HEK293 (cell line): Measurements from ENCODE around the gene LCMT1.

Source experiments
- CTCF ChIA-PET: fragments of 350-600 bp; formaldehyde crosslinking; extraction: SDS; loops from one replicate; lab custom pipeline; 2021; ENCODE audit warnings: antibody characterized with exemption; lab: Yijun Ruan, JAX
- POLR2A ChIA-PET: fragments of 300-600 bp; formaldehyde crosslinking; extraction: SDS; loops from one replicate; lab custom pipeline; 2020; ENCODE audit warnings: antibody characterized with exemption, inconsistent platforms; lab: Yijun Ruan, JAX
- H3K27ac ChIP-seq: fragments of 200-500 bp; sonication (Bioruptor generic); 2 replicates; pipeline ENCODE4 v1.5.1; 2014; ENCODE audit warnings: low read depth, low read length, control low read depth, inconsistent platforms; ENCODE audit errors: extremely low read depth
- H3K36me3 ChIP-seq, 2 experiments: fragments of 200-500 bp in 1 of 2; sonication (Bioruptor generic) in 1 of 2; 1 replicate in 1 of 2; 2 replicates in 1 of 2; pipeline ENCODE4 v1.5.1; 2014 to 2017; ENCODE audit warnings: inconsistent platforms in 2 of 2, low read length in 2 of 2; ENCODE audit not compliant: control insufficient read depth in 2 of 2, insufficient read depth in 1 of 2
- H3K4me1 ChIP-seq: fragments of 200-500 bp; sonication (Bioruptor generic); 2 replicates; pipeline ENCODE4 v1.5.1; 2014; ENCODE audit warnings: mild to moderate bottlenecking, low read length, inconsistent platforms; ENCODE audit not compliant: control insufficient read depth, insufficient read depth
- H3K4me3 ChIP-seq: 2 replicates; pipeline ENCODE4 v1.5.1; 2011; ENCODE audit warnings: low read depth, mild to moderate bottlenecking, control low read depth, low read length, moderate library complexity
- H3K9me3 ChIP-seq: fragments of 200-500 bp; sonication (Bioruptor generic); 2 replicates; pipeline ENCODE4 v1.5.1; 2014; ENCODE audit warnings: low read depth, low read length, inconsistent platforms; ENCODE audit not compliant: control insufficient read depth, insufficient read depth
- EGR2 ChIP-seq: fragments of 450-650 bp; formaldehyde crosslinking; IDR thresholded peaks from 2 replicates; pipeline ENCODE4 v1.5.1; 2016; ENCODE audit warnings: low read depth, missing biosample characterization, missing genetic modification characterization
- GLI2 ChIP-seq: fragments of 450-650 bp; formaldehyde crosslinking; IDR thresholded peaks from 2 replicates; pipeline ENCODE4; 2017; ENCODE audit warnings: missing biosample characterization, missing genetic modification characterization, low read depth, borderline replicate concordance
- GLIS1 ChIP-seq: fragments of 450-650 bp; formaldehyde crosslinking; IDR thresholded peaks from 2 replicates; pipeline ENCODE4 v1.5.1; 2016; ENCODE audit warnings: missing biosample characterization, missing genetic modification characterization
- HOXA7 ChIP-seq: sonication (generic); formaldehyde crosslinking; IDR thresholded peaks from 2 replicates; pipeline ENCODE4 v1.8.1; 2022; ENCODE audit warnings: missing genetic modification reagents, borderline replicate concordance
- KLF10 ChIP-seq: fragments of 450-650 bp; IDR thresholded peaks from 2 replicates; pipeline ENCODE4 v1.5.1; 2018; ENCODE audit warnings: missing biosample characterization, mild to moderate bottlenecking, missing genetic modification characterization
- OSR2 ChIP-seq: fragments of 450-650 bp; formaldehyde crosslinking; IDR thresholded peaks from 2 replicates; pipeline ENCODE4 v1.5.1; 2016; ENCODE audit warnings: missing biosample characterization, missing genetic modification characterization
- PRDM1 ChIP-seq: fragments of 450-650 bp; formaldehyde crosslinking; IDR thresholded peaks from 2 replicates; pipeline ENCODE4; 2016; ENCODE audit warnings: missing biosample characterization, missing genetic modification characterization
- PRDM6 ChIP-seq: fragments of 450-650 bp; formaldehyde crosslinking; IDR thresholded peaks from 2 replicates; pipeline ENCODE4 v1.5.1; 2017; ENCODE audit warnings: missing biosample characterization, missing genetic modification characterization
- SP7 ChIP-seq: fragments of 450-650 bp; formaldehyde crosslinking; IDR thresholded peaks from 2 replicates; pipeline ENCODE4 v1.5.1; 2016; ENCODE audit warnings: missing biosample characterization, missing genetic modification characterization
- TSHZ1 ChIP-seq: fragments of 450-650 bp; formaldehyde crosslinking; IDR thresholded peaks from 2 replicates; pipeline ENCODE4 v1.5.1; 2016; ENCODE audit warnings: missing biosample characterization, missing genetic modification characterization, borderline replicate concordance
- ZBTB20 ChIP-seq: fragments of 450-650 bp; formaldehyde crosslinking; IDR thresholded peaks from 2 replicates; pipeline ENCODE4 v1.5.1; 2016; ENCODE audit warnings: missing biosample characterization, missing genetic modification characterization
- ZBTB26 ChIP-seq: fragments of 450-650 bp; formaldehyde crosslinking; optimal IDR thresholded peaks from 2 replicates; pipeline ENCODE3; 2016; ENCODE audit warnings: missing biosample characterization, mild to moderate bottlenecking, missing genetic modification characterization
- ZNF169 ChIP-seq: fragments of 450-650 bp; formaldehyde crosslinking; IDR thresholded peaks from 2 replicates; pipeline ENCODE4 v1.5.1; 2016; ENCODE audit warnings: missing biosample characterization, missing genetic modification characterization
- ZNF174 ChIP-seq: fragments of 450-650 bp; formaldehyde crosslinking; IDR thresholded peaks from 2 replicates; pipeline ENCODE4 v1.5.0; 2017; ENCODE audit warnings: missing biosample characterization, mild to moderate bottlenecking, missing genetic modification characterization
- ZNF214 ChIP-seq: fragments of 450-650 bp; formaldehyde crosslinking; IDR thresholded peaks from 2 replicates; pipeline ENCODE4 v1.5.1; 2017; ENCODE audit warnings: missing biosample characterization, mild to moderate bottlenecking, missing genetic modification characterization, borderline replicate concordance
- ZNF248 ChIP-seq: fragments of 450-650 bp; formaldehyde crosslinking; IDR thresholded peaks from 2 replicates; pipeline ENCODE4 v1.5.1; 2017; ENCODE audit warnings: missing biosample characterization, missing genetic modification characterization
- ZNF266 ChIP-seq: fragments of 450-650 bp; formaldehyde crosslinking; IDR thresholded peaks from 2 replicates; pipeline ENCODE4 v1.5.1; 2016; ENCODE audit warnings: missing biosample characterization, missing genetic modification characterization, low read depth
- ZNF549 ChIP-seq: fragments of 450-650 bp; IDR thresholded peaks from 2 replicates; pipeline ENCODE4 v1.5.1; 2018; ENCODE audit warnings: missing biosample characterization, missing genetic modification characterization, mild to moderate bottlenecking, inconsistent platforms, moderate library complexity
- ZNF561 ChIP-seq: fragments of 450-650 bp; IDR thresholded peaks from 2 replicates; pipeline ENCODE4 v1.5.1; 2018; ENCODE audit warnings: missing biosample characterization, missing genetic modification characterization, borderline replicate concordance
- ZNF624 ChIP-seq: fragments of 450-650 bp; formaldehyde crosslinking; IDR thresholded peaks from 2 replicates; pipeline ENCODE4 v1.5.1; 2017; ENCODE audit warnings: missing biosample characterization, missing genetic modification characterization
- ZNF785 ChIP-seq: fragments of 450-650 bp; formaldehyde crosslinking; IDR thresholded peaks from 2 replicates; pipeline ENCODE4 v1.5.1; 2016; ENCODE audit warnings: missing biosample characterization, missing genetic modification characterization
- ZNF843 ChIP-seq: fragments of 450-650 bp; formaldehyde crosslinking; IDR thresholded peaks from 2 replicates; pipeline ENCODE4 v1.5.1; 2016; ENCODE audit warnings: missing biosample characterization, missing genetic modification characterization
- ZSCAN30 ChIP-seq: fragments of 450-650 bp; IDR thresholded peaks from 2 replicates; pipeline ENCODE4 v1.5.1; 2018; ENCODE audit warnings: missing biosample characterization, mild to moderate bottlenecking, missing genetic modification characterization, moderate library complexity
- TF ChIP-seq, protein P1 (sequence below): fragments of 450-650 bp; formaldehyde crosslinking; IDR thresholded peaks from 2 replicates; pipeline ENCODE4 v1.5.1; 2016; ENCODE audit warnings: missing biosample characterization, missing genetic modification characterization
- TF ChIP-seq, protein P2 (sequence below): fragments of 450-650 bp; formaldehyde crosslinking; IDR thresholded peaks from 2 replicates; pipeline ENCODE4 v1.5.1; 2016; ENCODE audit warnings: missing biosample characterization, missing genetic modification characterization

Gene LCMT1

DNA sequence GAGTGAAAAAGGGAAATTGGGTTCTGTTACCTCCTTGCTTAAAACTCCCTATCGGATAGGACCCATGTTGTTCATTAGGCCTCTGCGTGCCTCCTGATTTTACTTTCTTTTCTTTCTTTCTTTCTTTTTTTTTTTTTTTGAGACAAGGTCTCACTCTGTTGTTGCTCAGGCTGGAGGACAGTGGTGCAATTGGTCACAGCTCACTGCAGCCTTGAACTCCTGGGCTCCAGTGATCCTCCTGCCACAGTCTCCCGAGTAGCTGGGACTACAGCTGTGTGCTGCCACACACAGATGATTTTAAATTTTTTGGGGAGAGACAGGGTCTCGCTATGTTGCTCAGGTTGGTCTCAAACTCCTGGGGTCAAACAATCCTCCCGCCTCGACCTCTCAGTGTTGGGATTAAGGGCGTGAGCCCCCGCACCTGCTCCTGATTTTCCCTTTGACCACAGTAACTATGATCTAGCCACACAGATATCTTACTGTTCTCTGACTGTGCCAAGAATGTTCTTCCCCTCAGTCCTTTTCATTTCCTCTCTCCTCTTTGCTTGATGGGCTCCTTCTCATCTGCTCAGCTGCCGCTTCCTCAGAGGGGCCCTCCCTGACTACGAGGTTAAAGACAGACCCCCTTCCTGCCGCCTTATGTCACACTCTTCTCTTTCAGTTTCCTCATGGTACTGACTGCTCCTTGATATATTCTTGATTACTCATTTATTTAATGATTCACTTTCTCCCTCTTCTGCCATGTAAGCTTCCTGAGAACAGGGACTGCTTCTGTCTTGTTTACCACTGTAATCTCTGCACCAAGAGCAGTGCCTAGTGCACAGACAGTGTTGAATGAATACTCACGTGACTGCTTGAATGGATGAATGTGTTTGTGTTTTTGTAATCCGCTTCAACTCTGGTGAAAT lies 44.3 kb downstream of the LCMT1 start:
- POLR2A ChIA-PET = no interaction called here
- peak; percentile 57; the same call in 1 of the 2 replicates for TF ChIP-seq PRDM1
- no peak for TF ChIP-seq ZNF785 (tag by site-specific recombination)
- no peak overlapping the region for H3K4me3 ChIP-seq
- H3K27ac ChIP-seq = no peak overlapping the region
- CTCF ChIA-PET = no interaction called here
- no peaks in the 10 kb centered on the region for H3K9me3 ChIP-seq
- no peaks in the 10 kb centered on the region for H3K4me1 ChIP-seq
- peaks cover 0 to 56% of the 10 kb centered on the region in 2 experiments; a peak in 2 of 3 replicates for H3K36me3 ChIP-seq

DNA sequence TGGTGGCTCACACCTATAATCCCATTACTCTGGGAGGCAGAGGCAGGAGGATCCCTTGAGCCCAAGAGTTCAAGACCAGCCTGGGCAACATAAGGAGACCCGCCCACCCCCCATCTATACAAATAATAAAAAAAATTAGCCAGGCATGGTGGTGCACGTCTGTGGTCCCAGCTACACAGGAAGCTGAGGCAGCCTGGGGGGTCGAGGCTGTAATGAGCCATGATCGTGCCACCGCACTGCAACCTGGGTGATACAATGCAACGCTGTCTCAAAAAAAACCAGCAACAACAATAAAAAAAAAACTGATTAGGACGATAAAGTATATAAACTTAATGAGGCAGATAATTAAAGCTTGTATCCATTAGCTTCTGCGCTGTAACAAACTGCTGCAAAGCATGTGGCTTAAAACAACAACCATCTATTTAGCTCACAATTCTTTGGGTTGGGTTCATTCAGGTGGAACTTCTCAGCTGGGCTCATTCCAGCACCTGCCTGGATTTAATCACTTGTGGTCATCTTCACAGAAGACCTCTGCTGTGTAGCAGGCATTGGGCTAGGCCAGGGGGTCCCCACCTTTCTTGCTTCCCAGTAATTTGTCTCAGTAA lies 45.8 kb downstream of the LCMT1 start:
- no peak overlapping the region for H3K4me3 ChIP-seq
- H3K4me1 ChIP-seq = no peaks in the 10 kb centered on the region
- peaks cover 4 to 58% of the 10 kb centered on the region in 2 experiments; a peak in 2 of 3 replicates for H3K36me3 ChIP-seq
- no peak overlapping the region for H3K27ac ChIP-seq
- ChIA-PET POLR2A (interaction anchor here (0.7 kb wide), 1 partner anchor 488 kb away, joined by 3 read pairs; no protein-coding TSS in a partner anchor), CTCF (interaction anchor here (0.7 kb wide), 3 partner anchors 26 to 104 kb away, joined by 3 to 4 read pairs (median 3); no protein-coding TSS in a partner anchor)
- no peaks in the 10 kb centered on the region for H3K9me3 ChIP-seq
- TF ChIP-seq, protein P1, sequence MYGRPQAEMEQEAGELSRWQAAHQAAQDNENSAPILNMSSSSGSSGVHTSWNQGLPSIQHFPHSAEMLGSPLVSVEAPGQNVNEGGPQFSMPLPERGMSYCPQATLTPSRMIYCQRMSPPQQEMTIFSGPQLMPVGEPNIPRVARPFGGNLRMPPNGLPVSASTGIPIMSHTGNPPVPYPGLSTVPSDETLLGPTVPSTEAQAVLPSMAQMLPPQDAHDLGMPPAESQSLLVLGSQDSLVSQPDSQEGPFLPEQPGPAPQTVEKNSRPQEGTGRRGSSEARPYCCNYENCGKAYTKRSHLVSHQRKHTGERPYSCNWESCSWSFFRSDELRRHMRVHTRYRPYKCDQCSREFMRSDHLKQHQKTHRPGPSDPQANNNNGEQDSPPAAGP = no peak
- TF ChIP-seq ZNF843 (peak; percentile 36; the same call in 1 of the 2 replicates), ZBTB26 (tag by site-specific recombination) (no peak), GLI2 (no peak), GLIS1 (tag by site-specific recombination) (peak; percentile 90), ZNF169 (tag by site-specific recombination) (no peak), ZNF266 (tag by site-specific recombination) (no peak), ZBTB20 (no peak), ZNF214 (tag by site-specific recombination) (no peak), HOXA7 (no peak), ZNF174 (no peak), OSR2 (tag by site-specific recombination) (peak; percentile 91), ZNF248 (tag by site-specific recombination) (no peak), ZNF561 (tag by site-specific recombination) (no peak), KLF10 (tag by site-specific recombination) (no peak), ZSCAN30 (tag by site-specific recombination) (no peak), ZNF549 (no peak), TSHZ1 (tag by site-specific recombination) (no peak), PRDM6 (tag by site-specific recombination) (peak; percentile 72), EGR2 (no peak), ZNF624 (no peak), SP7 (tag by site-specific recombination) (peak; percentile 50; the same call in 1 of the 2 replicates)
- TF ChIP-seq, protein P2, sequence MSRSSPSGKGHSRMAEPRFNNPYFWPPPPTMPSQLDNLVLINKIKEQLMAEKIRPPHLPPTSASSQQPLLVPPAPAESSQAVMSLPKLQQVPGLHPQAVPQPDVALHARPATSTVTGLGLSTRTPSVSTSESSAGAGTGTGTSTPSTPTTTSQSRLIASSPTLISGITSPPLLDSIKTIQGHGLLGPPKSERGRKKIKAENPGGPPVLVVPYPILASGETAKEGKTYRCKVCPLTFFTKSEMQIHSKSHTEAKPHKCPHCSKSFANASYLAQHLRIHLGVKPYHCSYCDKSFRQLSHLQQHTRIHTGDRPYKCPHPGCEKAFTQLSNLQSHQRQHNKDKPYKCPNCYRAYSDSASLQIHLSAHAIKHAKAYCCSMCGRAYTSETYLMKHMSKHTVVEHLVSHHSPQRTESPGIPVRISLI (tag by site-specific recombination) = no peak
